Heart left ventricle (tissue), 13 donors: ENCODE data around the gene RGS10.

Source experiments
- CTCF ChIP-seq, 12 donors: fragments of 200-600 bp; sonication (generic) in 4 of 12; IDR thresholded peaks; one replicate each; pipeline versions ENCODE4 v1.5.0 to v1.8.0; 2018 to 2022; ENCODE audit warnings: antibody characterized with exemption in 12 of 12, mild to moderate bottlenecking in 5 of 12
- POLR2A ChIP-seq, 2 donors: fragments of 450-650 bp; IDR thresholded peaks; one replicate each; pipeline ENCODE4 v1.6.1; 2017; ENCODE audit warnings: antibody characterized with exemption in 2 of 2, mild to moderate bottlenecking in 2 of 2, moderate library complexity in 2 of 2
- donor health status: ischemic (EF 13 %, LVEDD 7.1; RV severe dilation, severe dysfunction).
- donor health status: DM: no; HTN: yes; CAD: no.
- donor health status: DM: no; HTN: no; CAD: no.
- donor health status: ischemic (EF 25% LVEDD 6.9; RV normal size, moderate dysfunction).
- donor health status: ischemic (EF 25% LVEDD 5.7; RV mildly dilated, moderate dysfunction).
- donor health status: ischemic (EF 35%, LVEDD 5.7; RV mildly dilated, moderate dysfunction).
- donor health status: nonischemic (EF 11% LVEDD 7.7; RV severe dilation, severe dysfunction).
- donor health status: DM: yes; HTN: yes; CAD: no.
- donor health status: PGD.
- donor health status: ischemic (EF 29% LVEDD 5.4; RV normal size, mild dysfunction).
- donor health status: nonischemic (EF 23%, LVEDD 6.1; RV moderate dilation, normal function).

GRCh38 chr10:119459681-119460340 lies 82.7 kb downstream of the RGS10 start:
- TF ChIP-seq CTCF (IDR thresholded peaks at IDR 0.05) (no peak), POLR2A (IDR thresholded peaks at IDR 0.05) (no peak)
